Glutamatergic neuron (in vitro differentiated cells): Measurements from ENCODE around the gene TYK2. TPM values are rescaled to one million over a fixed set of nuclear protein-coding genes. Genes with fewer than 3 reads are reported as not detected.
A peak's percentile ranks its signal among the peaks of the same experiment; 100 is the strongest.

ENCODE experiments used
- DNase-seq: peaks from one replicate; pipeline ENCODE4 v3.0.0; 2022
- H3K27ac Mint-ChIP-seq: one replicate; pipeline ENCODE4 v1.8.0; 2020; ENCODE audit warnings: mild to moderate bottlenecking, mixed read lengths, inconsistent platforms; ENCODE audit not compliant: unreplicated experiment
- H3K27me3 Mint-ChIP-seq: one replicate; pipeline ENCODE4 v1.8.0; 2020; ENCODE audit warnings: mild to moderate bottlenecking, moderate library complexity, mixed read lengths, inconsistent platforms; ENCODE audit not compliant: unreplicated experiment
- H3K36me3 Mint-ChIP-seq: one replicate; pipeline ENCODE4 v1.8.0; 2020; ENCODE audit warnings: mild to moderate bottlenecking, mixed read lengths, inconsistent platforms; ENCODE audit not compliant: unreplicated experiment
- H3K4me1 Mint-ChIP-seq: one replicate; pipeline ENCODE4 v1.8.0; 2020; ENCODE audit warnings: mild to moderate bottlenecking, low read depth, mixed read lengths, inconsistent platforms; ENCODE audit not compliant: unreplicated experiment
- H3K4me3 Mint-ChIP-seq: one replicate; pipeline ENCODE4 v1.8.0; 2020; ENCODE audit warnings: mild to moderate bottlenecking, mixed read lengths, inconsistent platforms; ENCODE audit not compliant: unreplicated experiment
- H3K9me3 Mint-ChIP-seq: one replicate; pipeline ENCODE4 v1.8.0; 2020; ENCODE audit warnings: mild to moderate bottlenecking, moderate library complexity, mixed read lengths, inconsistent platforms; ENCODE audit not compliant: unreplicated experiment
- CTCF ChIP-seq: fragments of 200-600 bp; sonication (generic); IDR thresholded peaks from one replicate; pipeline ENCODE4 v1.5.0; 2021; ENCODE audit not compliant: partially characterized antibody, unreplicated experiment
- total RNA-seq: library from RNA; stranded (reverse); fragmentation: NEBNext Ultra II Directional; extraction: Animal tissue kit (Norgen Biotek cat#: 25700); gene quantifications from one replicate; pipeline ENCODE4 v1.2.1, GENCODE V29; 2021; ENCODE audit not compliant: unreplicated experiment

The TYK2 gene
- total RNA-seq, 1 donor from 2014 or later = 90.4 TPM

GRCh38 chr19:10419200-10419645, 38.9 kb upstream of the TYK2 start:
- peaks cover 17% of the 10 kb centered on the region for H3K9me3 Mint-ChIP-seq
- peaks cover 25% of the 10 kb centered on the region for H3K4me1 Mint-ChIP-seq
- H3K27me3 Mint-ChIP-seq = peaks cover 30% of the 10 kb centered on the region
- H3K27ac Mint-ChIP-seq = no peak overlapping the region
- H3K4me3 Mint-ChIP-seq = peak overlapping the region; percentile 96
- no peaks in the 10 kb centered on the region for H3K36me3 Mint-ChIP-seq
- TF ChIP-seq CTCF = peak; percentile 12
- no peak for DNase-seq

- no peak for DNase-seq
- H3K27me3 Mint-ChIP-seq = peaks cover 29% of the 10 kb centered on the region
- peaks cover 25% of the 10 kb centered on the region for H3K4me1 Mint-ChIP-seq
- peak overlapping the region; percentile 86 for H3K4me3 Mint-ChIP-seq
- H3K36me3 Mint-ChIP-seq = no peaks in the 10 kb centered on the region
- TF ChIP-seq CTCF = no peak
- peak overlapping the region; percentile 69 for H3K27ac Mint-ChIP-seq
- peaks cover 17% of the 10 kb centered on the region for H3K9me3 Mint-ChIP-seq
Observed at GRCh38 chr19:10418485-10419199, 38.3 kb upstream of the TYK2 start.

- peak overlapping the region; percentile 86 for H3K4me3 Mint-ChIP-seq
- H3K27ac Mint-ChIP-seq = peak overlapping the region; percentile 69
- H3K36me3 Mint-ChIP-seq = no peaks in the 10 kb centered on the region
- no peak for TF ChIP-seq CTCF
- DNase-seq = no peak
- peaks cover 17% of the 10 kb centered on the region for H3K9me3 Mint-ChIP-seq
- peaks cover 26% of the 10 kb centered on the region for H3K27me3 Mint-ChIP-seq
- H3K4me1 Mint-ChIP-seq = peaks cover 25% of the 10 kb centered on the region
Observed at GRCh38 chr19:10418235-10418484, 37.8 kb upstream of the TYK2 start.

- DNase-seq = peak; percentile 59
- peak overlapping the region; percentile 69 for H3K27ac Mint-ChIP-seq
- H3K9me3 Mint-ChIP-seq = peaks cover 17% of the 10 kb centered on the region
- no peak for TF ChIP-seq CTCF
- H3K27me3 Mint-ChIP-seq = peaks cover 26% of the 10 kb centered on the region
- peaks cover 25% of the 10 kb centered on the region for H3K4me1 Mint-ChIP-seq
- H3K4me3 Mint-ChIP-seq = peak overlapping the region; percentile 86
- no peaks in the 10 kb centered on the region for H3K36me3 Mint-ChIP-seq
Observed at GRCh38 chr19:10417541-10418234, 37.3 kb upstream of the TYK2 start.
